ENCODE data around the gene INMT.

GRCh38 chr7:30713392-30713791, 38.5 kb upstream of the INMT start:
- TF ChIP-seq CTCF (IDR thresholded peaks at IDR 0.05) (no peak), POLR2A (IDR thresholded peaks at IDR 0.05) (no peak)

Data from body of pancreas (tissue), 4 donors.